Inflammatory macrophage treated with lipopolysaccharide for 4 hours (primary cell): Measurements from ENCODE around the gene FBXL3.
"Not testable (repeated sequence)": the region's sequence is repeated elsewhere in the genome, so short reads cannot be mapped to it uniquely, and the experiment has no call there.

Experiments used
- DNase-seq: peaks from one replicate; pipeline ENCODE4 v3.0.0-alpha.2; 2020

FBXL3 gene

GRCh38 chr13:77026255-77026860 is 601 bp downstream of the FBXL3 start:
- peak; percentile 95 for DNase-seq

- DNase-seq: peak; percentile 45
Measured at GRCh38 chr13:77022341-77022740, 4.6 kb downstream of the FBXL3 start.

GRCh38 chr13:77019756-77020155 is 7.2 kb downstream of the FBXL3 start:
- no peak for DNase-seq

- peak; percentile 84 for DNase-seq
Measured at GRCh38 chr13:77016888-77017623, 9.9 kb downstream of the FBXL3 start.

GRCh38 chr13:77016251-77016812 is 10.6 kb downstream of the FBXL3 start:
- DNase-seq: no peak

- DNase-seq: no peak
Measured at GRCh38 chr13:77014906-77015685, 11.9 kb downstream of the FBXL3 start.

GRCh38 chr13:77013853-77014542 is 13.0 kb downstream of the FBXL3 start:
- DNase-seq: no peak

GRCh38 chr13:77009719-77010118 is 17.2 kb downstream of the FBXL3 start:
- not testable (repeated sequence) for DNase-seq

GRCh38 chr13:77009011-77009410 is 17.9 kb downstream of the FBXL3 start:
- no peak for DNase-seq

- DNase-seq: not testable (repeated sequence)
Measured at GRCh38 chr13:77008337-77008736, 18.6 kb downstream of the FBXL3 start.

- DNase-seq: peak; percentile 25
Measured at GRCh38 chr13:77002590-77003190, 24.3 kb downstream of the FBXL3 start.

GRCh38 chr13:77001963-77002587 is 24.9 kb downstream of the FBXL3 start:
- DNase-seq: no peak

GRCh38 chr13:77001540-77001939 is 25.4 kb downstream of the FBXL3 start:
- DNase-seq: no peak

GRCh38 chr13:77000475-77000874 is 26.5 kb downstream of the FBXL3 start:
- DNase-seq: no peak

- no peak for DNase-seq
Measured at GRCh38 chr13:76994281-76994680, 32.7 kb downstream of the FBXL3 start.

GRCh38 chr13:76993473-76993872 is 33.5 kb downstream of the FBXL3 start:
- no peak for DNase-seq

GRCh38 chr13:76993021-76993420 is 33.9 kb downstream of the FBXL3 start:
- DNase-seq: peak; percentile 69

GRCh38 chr13:76992548-76993001 is 34.4 kb downstream of the FBXL3 start:
- DNase-seq: peak; percentile 39

- DNase-seq: peak; percentile 96
Measured at GRCh38 chr13:76991796-76992547, 35.0 kb downstream of the FBXL3 start, which contains the start of gene CLN5. CLN5 (plus strand) TSS chr13:76992081; CDS start chr13:76992099, 18 bp downstream.

GRCh38 chr13:76991432-76991795 is 35.5 kb downstream of the FBXL3 start:
- DNase-seq: peak; percentile 7

GRCh38 chr13:76983676-76984075 is 43.3 kb downstream of the FBXL3 start:
- DNase-seq: no peak
